IMR-90 (cell line): ENCODE results near the gene BMP8B. TPM values are rescaled to one million over a fixed set of nuclear protein-coding genes. Genes with fewer than 3 reads are reported as not detected.

Source experiments
- ATAC-seq: fragments of 200-7000 bp; cut with Tn5 transposase; 2 replicates; pipeline ENCODE4 v1.9.1; 2020; ENCODE audit warnings: low read depth, mild to moderate bottlenecking, moderate library complexity
- BruUV-seq: library from RNA; stranded (reverse); fragments of 400-500 nt; replicated peaks from 2 replicates; lab custom pipeline; 2021; lab: Mats Ljungman, UMichigan
- CTCF ChIA-PET: fragments of 300-600 bp; formaldehyde crosslinking; extraction: SDS; loops from one replicate; lab custom pipeline; 2021; ENCODE audit warnings: antibody characterized with exemption; lab: Yijun Ruan, JAX
- POLR2A ChIA-PET: fragments of 300-600 bp; sonication (Branson Sonifier 250); formaldehyde crosslinking; loops from one replicate; lab custom pipeline; 2022; ENCODE audit warnings: antibody characterized with exemption; ENCODE audit not compliant: unreplicated experiment; lab: Charles Lee
- DNase-seq: peaks from one replicate; pipeline ENCODE4 v3.0.0; 2013
- H2AFZ ChIP-seq: replicated peaks from 2 replicates; pipeline ENCODE3; 2013; ENCODE audit warnings: low read length, mild to moderate bottlenecking; ENCODE audit not compliant: poor library complexity
- H2AK5ac ChIP-seq: 2 replicates; pipeline ENCODE4 v1.6.1; 2013; ENCODE audit warnings: low read depth, low read length, inconsistent platforms
- H2AK9ac ChIP-seq: replicated peaks from 2 replicates; pipeline ENCODE3; 2013; ENCODE audit warnings: mild to moderate bottlenecking, low read depth, low read length, moderate library complexity; ENCODE audit not compliant: poor library complexity
- H2BK120ac ChIP-seq: 2 replicates; pipeline ENCODE4 v1.6.1; 2013; ENCODE audit warnings: low read depth, low read length, inconsistent platforms
- H2BK15ac ChIP-seq: 3 replicates; pipeline ENCODE4 v1.6.1; 2013; ENCODE audit warnings: low read depth, low read length, inconsistent platforms
- H2BK20ac ChIP-seq: 2 replicates; pipeline ENCODE4 v1.6.1; 2013; ENCODE audit warnings: low read depth, mild to moderate bottlenecking, inconsistent platforms, low read length, moderate library complexity
- H2BK5ac ChIP-seq: 2 replicates; pipeline ENCODE4 v1.6.1; 2013; ENCODE audit warnings: mild to moderate bottlenecking, low read depth, low read length, inconsistent platforms; ENCODE audit not compliant: poor library complexity, severe bottlenecking
- H3K14ac ChIP-seq: replicated peaks from 2 replicates; pipeline ENCODE4 v1.6.1; 2013; ENCODE audit warnings: low read depth, low read length, inconsistent platforms
- H3K18ac ChIP-seq: 2 replicates; pipeline ENCODE4 v1.6.1; 2013; ENCODE audit warnings: low read depth, low read length, control low read depth
- H3K23ac ChIP-seq: 2 replicates; pipeline ENCODE4 v1.6.1; 2013; ENCODE audit warnings: low read depth, low read length, inconsistent platforms
- H3K27ac ChIP-seq: 2 replicates; pipeline ENCODE4 v1.5.1; 2013; ENCODE audit warnings: mild to moderate bottlenecking, control low read depth, low read length; ENCODE audit not compliant: insufficient read depth
- H3K27me3 ChIP-seq: 2 replicates; pipeline ENCODE4 v1.6.1; 2013; ENCODE audit warnings: low read length; ENCODE audit not compliant: control insufficient read depth, insufficient read depth
- H3K36me3 ChIP-seq: 2 replicates; pipeline ENCODE4 v1.6.1; 2013; ENCODE audit warnings: low read length, mixed read lengths; ENCODE audit not compliant: control insufficient read depth, insufficient read depth
- H3K4ac ChIP-seq: 2 replicates; pipeline ENCODE4 v1.6.1; 2013; ENCODE audit warnings: low read depth, low read length, inconsistent platforms
- H3K4me1 ChIP-seq: 2 replicates; pipeline ENCODE4 v1.6.1; 2013; ENCODE audit warnings: low read length, mixed read lengths; ENCODE audit not compliant: control insufficient read depth, insufficient read depth
- H3K4me2 ChIP-seq: 2 replicates; pipeline ENCODE4 v1.6.1; 2013; ENCODE audit warnings: low read depth, mild to moderate bottlenecking, control low read depth, low read length, moderate library complexity
- H3K4me3 ChIP-seq: 2 replicates; pipeline ENCODE4 v1.5.1; 2013; ENCODE audit warnings: low read depth, mild to moderate bottlenecking, control low read depth, low read length, moderate library complexity; ENCODE audit not compliant: insufficient read depth
- H3K56ac ChIP-seq: 2 replicates; pipeline ENCODE4 v1.6.1; 2013; ENCODE audit warnings: low read length, inconsistent platforms; ENCODE audit not compliant: insufficient read depth; ENCODE audit errors: extremely low read depth
- H3K79me1 ChIP-seq, 2 experiments: 2 replicates each; pipeline ENCODE4 v1.6.1; 2013; ENCODE audit warnings: low read length in 2 of 2, inconsistent platforms in 1 of 2, low read depth in 1 of 2
- H3K9ac ChIP-seq: 2 replicates; pipeline ENCODE4 v1.6.1; 2013; ENCODE audit warnings: low read depth, low read length, control low read depth
- H3K9me1 ChIP-seq: 2 replicates; pipeline ENCODE4 v1.6.1; 2013; ENCODE audit warnings: low read length, inconsistent platforms; ENCODE audit not compliant: insufficient read depth
- H3K9me3 ChIP-seq: 2 replicates; pipeline ENCODE4 v1.6.1; 2013; ENCODE audit warnings: low read length; ENCODE audit not compliant: control insufficient read depth, insufficient read depth
- H4K20me1 ChIP-seq: 2 replicates; pipeline ENCODE4 v1.6.1; 2013; ENCODE audit warnings: low read length, inconsistent platforms; ENCODE audit not compliant: insufficient read depth
- H4K5ac ChIP-seq: 2 replicates; pipeline ENCODE4 v1.6.1; 2013; ENCODE audit warnings: mild to moderate bottlenecking, low read depth, low read length, control low read depth
- H4K8ac ChIP-seq, 2 experiments: 2 replicates each; pipeline ENCODE4 v1.6.1; 2013; ENCODE audit warnings: low read depth in 2 of 2, low read length in 2 of 2, control low read depth in 1 of 2, inconsistent platforms in 1 of 2
- H4K91ac ChIP-seq: 2 replicates; pipeline ENCODE4 v1.6.1; 2013; ENCODE audit warnings: low read depth, low read length, inconsistent platforms; ENCODE audit not compliant: insufficient read depth
- BHLHE40 ChIP-seq: fragments of 150-350 bp; IDR thresholded peaks from 2 replicates; pipeline ENCODE4 v1.6.1; 2016; ENCODE audit warnings: mild to moderate bottlenecking, low read depth, low read length
- CEBPB ChIP-seq: IDR thresholded peaks from 2 replicates; pipeline ENCODE4 v1.6.1; 2012; ENCODE audit warnings: low read depth, low read length, improper control_type of control experiment
- CHD1 ChIP-seq: IDR thresholded peaks from 2 replicates; pipeline ENCODE4 v1.6.1; 2012; ENCODE audit warnings: low read depth, low read length, improper control_type of control experiment
- CTCF ChIP-seq: conservative IDR thresholded peaks from 2 replicates; pipeline ENCODE4 v1.5.1; 2012; ENCODE audit warnings: mild to moderate bottlenecking, low read depth, low read length, improper control_type of control experiment
- ELK1 ChIP-seq: fragments of 150-350 bp; IDR thresholded peaks from 2 replicates; pipeline ENCODE4 v1.6.1; 2016; ENCODE audit warnings: low read depth, mild to moderate bottlenecking, low read length, moderate library complexity, borderline replicate concordance
- FOS ChIP-seq: fragments of 150-350 bp; IDR thresholded peaks from 2 replicates; pipeline ENCODE4 v1.6.1; 2016; ENCODE audit warnings: low read depth, low read length
- MAFK ChIP-seq: IDR thresholded peaks from 2 replicates; pipeline ENCODE4 v1.6.1; 2012; ENCODE audit warnings: low read depth, low read length, improper control_type of control experiment
- MAZ ChIP-seq: IDR thresholded peaks from 2 replicates; pipeline ENCODE4 v1.6.1; 2012; ENCODE audit warnings: low read depth, mild to moderate bottlenecking, low read length, improper control_type of control experiment, moderate library complexity, borderline replicate concordance
- MXI1 ChIP-seq: IDR thresholded peaks from 2 replicates; pipeline ENCODE4 v1.6.1; 2012; ENCODE audit warnings: low read depth, mild to moderate bottlenecking, low read length, moderate library complexity, borderline replicate concordance
- NFE2L2 ChIP-seq: fragments of 150-350 bp; IDR thresholded peaks from 2 replicates; pipeline ENCODE4 v1.6.1; 2016; ENCODE audit warnings: low read depth, mild to moderate bottlenecking, low read length
- POLR2A ChIP-seq: IDR thresholded peaks from 2 replicates; pipeline ENCODE4 v1.6.1; 2012; ENCODE audit warnings: mild to moderate bottlenecking, low read depth, low read length
- RAD21 ChIP-seq: IDR thresholded peaks from 2 replicates; pipeline ENCODE4 v1.6.1; 2012; ENCODE audit warnings: low read length, improper control_type of control experiment
- RCOR1 ChIP-seq: IDR thresholded peaks from 2 replicates; pipeline ENCODE4 v1.6.1; 2012; ENCODE audit warnings: mild to moderate bottlenecking, low read length, improper control_type of control experiment; ENCODE audit not compliant: insufficient replicate concordance
- RFX5 ChIP-seq: IDR thresholded peaks from 2 replicates; pipeline ENCODE4 v1.8.0; 2012; ENCODE audit warnings: low read depth, mild to moderate bottlenecking, low read length, moderate library complexity
- SMC3 ChIP-seq: fragments of 150-350 bp; IDR thresholded peaks from 2 replicates; pipeline ENCODE4 v1.6.1; 2016; ENCODE audit warnings: low read depth, mild to moderate bottlenecking, antibody characterized with exemption, low read length, moderate library complexity
- WGBS, 2 experiments: methylation state at CpG; one replicate each; pipeline versions ENCODE4 v1.1.5 to v1.1.7; 2013; ENCODE audit warnings: missing lambda C conversion rate in 2 of 2; ENCODE audit not compliant: insufficient read length in 1 of 2; ENCODE audit errors: extremely low coverage in 2 of 2; 5-methylcytosine and 5-hydroxymethylcytosine counted together
- dilution Hi-C: fragments of 300-500 bp; cut with HindIII; formaldehyde crosslinking; loops from one replicate; pipeline ENCODE4 v1.14.3; 2018; ENCODE audit warnings: low sequenced_read_pairs; ENCODE audit not compliant: unreplicated experiment
- in situ Hi-C: fragments of 300-500 bp; cut with MboI; formaldehyde crosslinking; loops from 3 replicates; pipeline ENCODE4 v1.14.3; 2019; ENCODE audit warnings: low sequenced_read_pairs, inconsistent platforms, mixed read lengths
- intact Hi-C: fragments of 100-400 bp; cut with micrococcal nuclease; formaldehyde crosslinking; loops from 2 replicates; pipeline ENCODE4 v1.10.0; 2022
- polyA plus RNA-seq, 3 experiments: library from polyadenylated mRNA; depleted of rRNA; stranded (reverse); fragments of >200 nt; gene quantifications; 2 replicates each; pipeline ENCODE4 v1.2.3, GENCODE V29; 2012; ENCODE audit warnings: low replicate concordance in 1 of 3
- total RNA-seq: library from RNA; depleted of rRNA; stranded (reverse); fragments of >200 nt; gene quantifications from 2 replicates; pipeline ENCODE4 v1.2.3, GENCODE V29; 2012

Gene BMP8B
- total and polyA plus RNA-seq, 2 of the 4 experiments (the other 2 are of a cell fraction), result not detected

- Histone ChIP-seq H2BK20ac (no peak overlapping the region), H3K4me1 (peaks cover 5% of the 10 kb centered on the region; the same call in 1 of the 2 replicates), H4K20me1 (no peaks in the 10 kb centered on the region), H3K36me3 (no peaks in the 10 kb centered on the region; the same call in 1 of the 2 replicates), H3K4ac (no peak overlapping the region), H2BK15ac (no peak overlapping the region), H3K9me3 (no peaks in the 10 kb centered on the region), H4K91ac (no peak overlapping the region), H3K4me3 (no peak overlapping the region), H3K27me3 (peaks cover 22% of the 10 kb centered on the region), H3K4me2 (no peak overlapping the region), H3K14ac (no peak overlapping the region), H3K27ac (no peak overlapping the region), H3K79me1 (peaks cover 13 to 23% of the 10 kb centered on the region in 2 experiments), H2AK9ac (no peak overlapping the region), H4K8ac (no peak overlapping the region), H3K9ac (no peak overlapping the region), H2BK5ac (no peak overlapping the region), H2BK120ac (no peak overlapping the region), H4K5ac (no peak overlapping the region), H3K9me1 (peaks cover 7% of the 10 kb centered on the region), H2AFZ (no peak overlapping the region), H3K23ac (no peak overlapping the region), H2AK5ac (no peak overlapping the region), H3K56ac (no peak overlapping the region), H3K18ac (no peak overlapping the region)
- DNase-seq, result no peak
- TF ChIP-seq RFX5 (no peak), CEBPB (no peak), MAFK (no peak), RCOR1 (no peak), SMC3 (no peak), BHLHE40 (no peak), RAD21 (no peak), CTCF (no peak), ELK1 (no peak), NFE2L2 (no peak), MXI1 (no peak), CHD1 (no peak), FOS (no peak), POLR2A (no peak), MAZ (no peak)
- ATAC-seq, result no peak
- intact Hi-C loops, result no loop called here
- no CpG with 5 or more reads among the region's 3 CpGs for WGBS, 2 experiments
- in situ Hi-C loops, result no loop called here
- no TSS peak for BruUV-seq
- CTCF ChIA-PET, result no interaction called here
- POLR2A ChIA-PET, result no interaction called here
- dilution Hi-C loops, result no loop called here
Measured at GRCh38 chr1:39735731-39736130, 52.9 kb downstream of the BMP8B start.
